Fibroblast of gingiva (primary cell): ENCODE data around the gene APOD.
"Not testable (repeated sequence)": the region's sequence is repeated elsewhere in the genome, so short reads cannot be mapped to it uniquely, and the experiment has no call there.

Experiments
- DNase-seq: peaks from one replicate; pipeline ENCODE4 v3.0.0-alpha.2; 2011; ENCODE audit warnings: low read depth

Gene APOD

GRCh38 chr3:195583831-195584542, at the start of gene APOD:
Gene APOD, minus strand, starts transcription at chr3:195583940. Its CDS starts 4,479 bp downstream, at chr3:195579461.
- peak; percentile 92 for DNase-seq

DNA sequence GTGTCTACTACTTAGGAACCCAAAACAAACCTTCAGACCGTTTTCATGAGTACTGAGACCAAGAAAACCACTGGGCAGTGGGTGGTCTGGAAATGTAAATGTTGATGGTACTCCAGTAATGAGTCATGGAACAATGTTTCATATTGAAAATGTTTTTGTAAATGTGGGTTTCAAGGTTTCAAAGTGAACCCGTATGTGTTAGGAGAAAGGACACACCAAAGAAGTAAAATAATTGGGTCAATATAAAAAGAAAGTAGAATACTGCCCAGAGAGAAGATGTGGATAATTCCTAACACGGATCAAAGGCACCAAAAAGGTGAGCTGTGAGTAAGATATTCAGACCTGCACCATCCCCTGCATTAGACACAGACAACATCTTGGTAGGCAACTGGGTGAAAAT, 49.6 kb upstream of the APOD start:
- DNase-seq = not testable (repeated sequence)

DNA sequence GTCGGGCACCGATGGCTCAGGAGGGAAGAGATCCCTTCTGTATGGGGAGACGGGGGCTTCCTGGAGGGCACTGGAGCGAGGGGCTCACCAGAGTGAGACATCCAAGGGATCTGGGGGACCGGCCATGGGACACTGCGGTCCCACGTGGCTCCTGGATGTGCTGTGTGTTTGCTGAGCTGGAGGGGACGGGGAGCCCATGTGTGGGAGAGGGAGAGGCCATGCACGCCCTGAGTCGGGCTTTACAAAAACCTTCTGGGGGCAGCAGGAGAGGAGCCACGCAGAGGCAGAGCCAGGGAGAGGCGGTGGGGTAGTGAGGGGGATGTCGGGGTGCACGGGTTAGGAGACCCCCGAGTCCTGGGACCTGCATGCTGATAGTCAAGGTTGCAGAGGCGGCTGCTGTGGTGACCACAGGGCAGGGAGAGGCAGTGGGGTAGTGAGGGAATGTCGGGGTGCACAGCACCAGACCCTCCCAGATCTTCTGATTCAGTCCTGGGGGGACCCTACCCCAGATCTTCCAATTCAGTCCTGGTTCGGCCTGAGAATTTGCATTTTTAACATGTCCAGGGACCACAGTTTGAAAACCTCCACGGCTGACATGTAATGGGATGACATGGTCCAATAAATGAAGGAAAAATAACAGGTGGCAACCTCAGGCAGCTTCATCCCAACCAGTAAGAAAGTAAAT, 48.9 kb upstream of the APOD start:
- DNase-seq = not testable (repeated sequence)

DNA sequence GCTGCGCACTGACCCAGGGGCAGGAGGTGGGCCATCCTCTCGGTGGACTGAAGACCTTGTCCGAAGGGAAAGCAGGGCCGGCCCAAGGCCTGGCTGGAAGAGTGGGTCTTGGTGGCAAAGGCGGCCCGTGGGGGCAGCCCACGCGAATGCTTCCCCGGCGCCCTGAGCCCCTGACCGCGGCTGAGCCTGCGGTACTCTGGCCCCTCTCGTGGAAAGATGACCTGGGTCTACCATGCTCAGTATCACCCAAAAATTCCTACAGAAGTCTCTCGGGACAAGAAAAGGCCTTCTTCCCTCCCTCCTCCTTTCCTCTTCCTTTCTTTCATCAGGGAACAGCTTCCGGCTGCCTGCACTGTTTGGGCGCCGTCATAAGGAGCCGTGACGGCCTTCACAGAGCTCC, 48.3 kb upstream of the APOD start:
- DNase-seq = not testable (repeated sequence)

DNA sequence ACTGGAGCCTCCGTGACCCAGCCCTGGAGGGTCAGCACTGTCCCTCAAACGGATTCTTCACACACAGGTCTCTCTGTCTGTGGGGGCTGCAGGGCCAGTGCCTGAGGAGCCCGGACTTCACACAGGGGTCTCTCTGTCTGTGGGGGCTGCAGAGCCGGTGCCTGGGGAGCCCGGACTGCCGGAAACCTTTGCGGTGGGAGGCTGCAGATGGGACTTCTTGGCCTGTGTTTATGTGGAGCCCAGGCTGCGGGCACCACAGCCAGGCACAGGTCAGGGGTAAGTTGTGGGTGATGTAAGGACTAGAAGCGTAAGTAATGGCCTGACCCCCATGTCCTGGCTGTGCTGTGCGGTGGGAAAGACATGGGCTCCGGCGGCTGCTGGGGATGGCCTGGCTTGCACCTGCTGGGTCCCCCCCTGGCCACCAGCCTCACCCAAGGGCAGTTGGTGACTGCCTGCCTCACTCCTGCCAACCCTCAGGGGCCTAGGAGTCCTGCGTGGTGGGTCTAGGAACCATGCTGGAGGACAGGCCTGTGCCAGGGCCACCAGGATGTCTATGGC, 47.3 kb upstream of the APOD start:
- DNase-seq = not testable (repeated sequence)

DNA sequence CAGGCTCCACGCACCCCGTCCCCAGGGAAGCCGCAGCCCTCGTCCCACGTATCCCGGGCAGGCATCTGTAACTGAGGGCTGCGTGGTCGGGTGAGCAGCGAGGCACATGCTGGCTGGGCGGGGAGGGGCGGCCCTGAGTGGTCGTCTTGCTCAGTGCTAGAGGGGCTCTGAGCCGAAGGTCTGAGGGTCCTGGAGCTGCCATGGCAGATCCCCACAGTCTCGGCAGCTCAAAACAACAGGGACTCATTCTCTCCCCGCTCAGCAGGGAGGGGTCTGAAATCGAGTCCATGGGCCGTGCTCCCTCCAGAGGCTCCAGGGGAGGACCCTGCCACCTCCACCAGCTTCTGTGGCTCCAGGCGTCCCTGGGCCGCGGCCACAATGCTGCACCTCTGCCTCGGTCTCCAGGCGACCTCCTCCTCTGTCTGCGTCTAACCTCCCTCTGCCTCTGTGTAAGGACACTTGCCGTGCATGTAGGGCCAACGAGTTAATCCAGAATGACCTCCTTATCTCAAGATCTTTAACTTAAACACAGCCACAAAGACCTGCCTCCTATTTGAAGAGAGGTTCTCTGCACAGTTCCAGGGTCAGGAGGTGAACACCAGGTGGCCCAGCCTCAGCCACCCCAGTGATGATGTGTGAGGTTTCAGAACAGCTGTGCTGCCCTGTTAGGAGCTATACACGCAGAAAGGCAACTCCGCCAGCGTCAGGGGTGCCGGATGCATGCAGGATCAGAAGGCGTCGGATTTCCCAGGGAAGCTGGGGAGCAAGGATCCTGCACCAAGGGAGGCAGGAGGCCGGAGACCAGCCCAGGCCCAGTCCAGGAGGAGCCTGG, 46.6 kb upstream of the APOD start:
- not testable (repeated sequence) for DNase-seq

DNA sequence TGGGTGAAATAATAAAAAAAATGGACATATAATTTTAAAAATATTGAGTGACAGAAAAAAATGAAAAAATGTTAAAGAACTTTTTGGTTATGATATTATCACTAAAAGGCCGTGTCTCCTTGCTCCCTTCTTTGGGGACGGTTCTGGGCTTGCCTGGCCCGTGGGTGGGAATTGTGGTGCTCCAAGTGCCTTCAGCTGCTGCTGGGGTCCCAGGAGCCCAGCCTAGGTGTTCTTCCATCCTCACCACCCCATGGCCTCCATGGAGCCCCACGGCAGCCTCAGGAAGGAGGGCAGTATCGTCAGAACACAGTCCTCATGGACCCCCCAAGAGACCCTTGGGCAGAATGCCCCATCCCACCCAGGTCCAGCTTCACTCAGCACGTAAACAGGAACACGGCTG, 45.9 kb upstream of the APOD start:
- not testable (repeated sequence) for DNase-seq

- DNase-seq = not testable (repeated sequence)
Measured at GRCh38 chr3:195628386-195628920, 44.7 kb upstream of the APOD start.

DNA sequence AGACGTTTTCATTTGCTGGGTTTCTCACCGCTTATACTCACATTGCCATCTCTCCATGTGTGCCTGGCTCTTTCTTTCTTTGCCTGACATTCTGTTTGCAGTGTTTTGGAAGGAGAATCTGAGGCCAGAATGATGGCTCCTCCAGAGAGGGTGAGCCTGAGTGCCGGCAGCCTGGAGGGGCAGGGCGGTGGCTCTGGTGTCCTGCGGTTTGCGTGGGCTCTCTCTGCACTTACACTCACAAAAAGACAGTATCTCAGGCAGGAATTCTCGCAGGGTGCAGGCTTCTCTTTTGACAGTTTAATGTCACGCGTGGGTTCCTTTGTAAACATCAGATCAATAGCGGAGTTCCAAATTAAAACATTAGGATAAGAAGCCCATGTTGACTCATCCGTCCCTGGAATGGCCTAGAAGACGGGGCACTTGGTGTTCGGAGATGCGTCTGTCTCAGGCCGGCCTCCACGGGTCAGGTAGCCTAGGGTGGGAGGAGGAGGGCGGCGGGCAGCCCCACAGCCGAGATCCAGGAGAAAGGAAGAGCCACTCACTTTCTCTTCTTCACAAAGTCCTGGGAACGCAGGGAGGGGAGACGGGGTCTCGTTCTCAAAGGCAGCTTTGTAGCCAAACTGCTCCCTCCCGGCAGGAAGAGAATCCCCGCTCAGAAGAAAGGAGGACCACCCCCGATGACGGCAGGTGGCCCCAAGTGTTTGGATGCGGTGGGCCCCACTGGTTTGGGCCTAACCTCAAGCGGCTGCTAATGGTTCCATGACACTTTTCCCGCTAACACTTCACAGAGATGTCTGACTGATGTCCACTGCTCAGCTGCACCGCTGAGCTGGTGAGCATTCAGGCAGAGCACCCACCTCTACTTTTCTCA, 44.0 kb upstream of the APOD start:
- DNase-seq = not testable (repeated sequence)

DNA sequence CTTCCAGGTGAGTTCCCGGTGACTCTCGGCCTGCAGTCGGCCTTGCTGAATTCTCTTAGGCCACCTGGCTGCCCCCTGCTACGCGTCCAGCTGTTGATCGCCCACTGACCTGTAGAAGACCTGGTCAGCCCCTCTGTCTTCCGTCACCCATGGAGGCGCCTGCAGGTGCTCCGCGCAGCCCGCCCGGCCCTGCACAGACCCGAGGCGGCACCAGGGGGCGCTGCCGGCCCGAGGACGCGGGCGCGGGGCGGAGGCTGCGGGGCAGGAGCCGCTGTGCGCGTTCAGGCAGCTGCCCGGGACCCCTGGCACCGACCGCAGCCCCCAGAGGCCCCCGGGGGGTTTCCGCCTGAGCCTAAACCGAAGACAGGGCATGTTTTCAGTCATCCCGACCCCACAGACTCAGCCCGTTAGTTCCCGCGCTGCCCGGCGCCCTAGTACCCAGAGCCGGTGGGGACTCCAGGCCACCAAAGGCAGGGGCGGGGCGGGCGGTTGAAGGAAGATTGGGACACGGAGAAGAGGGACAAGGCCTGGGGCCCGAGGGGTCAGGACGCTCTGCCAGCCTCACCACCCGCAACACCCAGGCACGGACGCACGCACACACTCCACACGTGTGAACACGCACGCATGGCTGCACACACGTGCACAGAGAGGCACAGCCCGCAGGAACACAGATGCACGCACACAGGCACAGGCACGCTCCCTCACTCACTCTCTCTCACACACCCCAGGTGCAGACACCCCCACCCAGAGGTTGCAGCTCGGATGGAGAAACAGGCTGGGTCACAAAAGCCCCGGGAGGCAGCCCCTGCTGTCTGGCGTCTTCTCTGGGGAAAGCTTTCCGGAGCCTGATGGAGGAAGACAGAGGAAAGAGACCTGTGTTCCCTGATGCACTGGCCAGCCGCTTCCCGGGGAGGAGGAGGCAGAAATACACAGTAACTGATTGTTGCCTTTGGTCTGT, 41.1 kb upstream of the APOD start:
- not testable (repeated sequence) for DNase-seq

DNA sequence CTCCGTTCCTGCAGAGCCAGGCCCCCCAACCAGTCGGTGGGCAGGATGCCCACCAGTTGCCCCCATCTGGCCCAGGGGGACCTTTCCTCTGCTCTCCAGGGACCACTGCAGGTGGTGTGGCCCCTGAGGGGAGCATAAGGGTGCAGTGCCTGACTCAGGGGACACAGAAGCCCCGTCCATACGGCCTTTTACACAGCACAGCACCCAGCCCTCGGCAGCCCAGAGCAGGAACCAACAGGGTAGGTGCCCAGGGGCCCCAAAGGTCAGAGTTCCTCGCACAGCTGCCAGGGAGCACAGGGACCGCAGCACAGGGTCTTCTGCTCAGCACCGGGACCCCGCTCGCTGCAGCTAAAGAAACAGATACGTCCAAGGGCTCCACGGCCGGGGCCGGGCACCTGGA, 40.4 kb upstream of the APOD start:
- DNase-seq = not testable (repeated sequence)

DNA sequence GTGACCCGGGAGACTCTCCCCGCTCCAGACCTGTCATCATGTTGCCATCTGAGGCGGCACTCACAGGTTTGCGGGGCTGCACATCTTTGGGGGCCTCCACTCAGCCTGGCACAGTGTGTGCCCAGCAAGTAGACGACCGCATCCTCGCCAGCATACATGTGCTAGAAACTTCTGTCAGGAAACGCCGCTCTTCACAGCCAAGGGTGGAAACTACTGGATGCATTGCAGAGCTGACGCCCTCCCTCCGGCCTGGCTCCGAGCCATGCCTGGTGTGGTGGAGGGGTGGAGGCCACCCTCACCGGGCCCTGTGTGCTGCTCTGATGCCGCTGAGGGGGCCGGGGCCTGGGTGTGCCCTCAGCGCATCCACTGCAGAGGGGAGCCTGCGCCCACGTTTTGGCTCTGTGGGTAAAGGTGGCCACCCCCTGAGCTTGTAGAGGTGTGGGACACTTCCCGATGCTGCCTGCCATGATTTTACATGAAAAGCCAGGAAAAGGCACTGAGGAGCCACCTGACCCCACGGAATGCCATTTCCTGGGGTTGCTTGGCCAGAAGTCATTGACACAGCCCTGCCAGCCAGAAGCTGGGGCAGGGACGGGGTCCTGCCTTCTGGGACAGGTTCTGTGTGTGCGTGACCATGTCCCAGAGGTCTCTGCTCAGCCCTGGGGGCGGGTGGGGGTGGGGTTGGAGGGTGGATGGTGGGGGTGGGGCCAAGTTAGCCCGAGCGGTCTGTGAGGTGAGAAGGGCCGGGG, 39.7 kb upstream of the APOD start:
- DNase-seq = not testable (repeated sequence)

DNA sequence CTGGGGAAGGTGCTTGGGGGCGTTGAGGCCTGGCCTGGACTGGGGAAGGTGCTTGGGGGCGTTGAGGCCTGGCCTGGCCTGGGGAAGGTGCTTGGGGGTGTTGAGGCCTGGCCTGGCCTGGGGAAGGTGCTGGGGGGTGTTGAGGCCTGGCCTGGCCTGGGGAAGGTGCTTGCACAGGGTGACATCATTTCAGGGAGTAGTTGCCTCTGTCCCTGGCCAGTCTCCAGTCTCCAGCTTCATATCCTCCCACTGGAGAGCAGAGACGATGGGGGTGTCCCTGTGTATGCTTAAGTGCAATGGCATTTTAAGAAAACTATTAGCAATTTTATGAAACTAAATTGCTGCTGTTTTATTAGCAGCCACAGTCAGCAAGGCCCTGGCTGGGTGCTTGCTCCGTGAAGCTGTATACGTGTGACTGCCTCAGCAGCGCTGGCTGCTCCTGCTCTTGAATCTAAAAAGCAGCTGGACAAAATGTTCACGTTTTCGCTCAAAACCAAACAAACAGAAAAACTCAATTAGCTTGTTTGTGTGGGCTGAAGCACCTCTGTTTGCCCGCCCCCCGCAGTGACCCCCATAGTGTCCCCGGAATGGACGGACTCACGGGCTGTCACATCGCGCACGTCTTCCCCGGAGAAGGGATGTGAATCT, 38.9 kb upstream of the APOD start:
- DNase-seq = not testable (repeated sequence)

DNA sequence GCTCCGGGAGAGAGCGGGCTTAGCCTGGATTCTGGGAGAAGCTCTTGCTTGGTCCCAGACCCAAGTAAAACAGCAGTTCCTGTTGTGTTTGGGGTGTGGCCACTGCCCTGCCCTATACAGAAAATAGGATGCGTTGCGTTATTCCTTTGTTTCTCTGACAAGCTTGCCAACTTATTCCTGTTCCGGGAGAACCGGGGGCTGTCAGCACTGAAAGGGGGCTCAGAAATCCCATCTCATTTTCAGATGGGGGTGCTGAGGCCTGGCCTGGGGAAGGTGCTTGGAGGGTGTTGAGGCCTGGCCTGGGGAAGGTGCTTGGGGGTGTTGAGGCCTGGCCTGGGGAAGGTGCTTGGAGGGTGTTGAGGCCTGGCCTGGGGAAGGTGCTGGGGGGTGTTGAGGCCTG, 38.3 kb upstream of the APOD start:
- not testable (repeated sequence) for DNase-seq

- not testable (repeated sequence) for DNase-seq
Measured at GRCh38 chr3:195621095-195621494, 37.4 kb upstream of the APOD start.

- DNase-seq = not testable (repeated sequence)
Measured at GRCh38 chr3:195620476-195620875, 36.7 kb upstream of the APOD start.

- not testable (repeated sequence) for DNase-seq
Measured at GRCh38 chr3:195619591-195620369, 36.0 kb upstream of the APOD start.
